ENCODE results near the gene RNF144B.
"Not testable (repeated sequence)": the region's sequence is repeated elsewhere in the genome, so short reads cannot be mapped to it uniquely, and the experiment has no call there.

Gene RNF144B

DNA sequence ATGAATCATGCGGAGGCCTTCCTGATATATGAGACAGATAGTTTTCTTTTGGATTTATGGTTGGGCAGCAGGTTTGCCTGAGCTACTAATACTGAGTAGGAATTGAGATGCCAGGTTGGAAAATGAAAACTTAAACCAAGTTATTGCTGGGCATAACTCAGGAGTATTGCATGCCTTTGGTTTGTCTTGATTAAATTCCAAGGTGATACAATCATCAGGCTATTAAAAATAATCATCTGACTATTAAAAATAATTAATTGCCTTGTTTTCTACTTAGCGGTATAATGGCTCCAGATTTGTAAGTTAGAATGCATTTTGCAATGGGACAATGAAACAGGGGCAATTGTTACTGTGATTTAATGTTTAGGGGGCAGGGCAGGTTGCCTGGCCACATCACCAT is 15.5 kb upstream of the RNF144B start:
- no peak for DNase-seq

- peak; percentile 25 for DNase-seq
Observed at GRCh38 chr6:18380158-18380836, 6.9 kb upstream of the RNF144B start.

- DNase-seq = no peak
Observed at GRCh38 chr6:18380851-18381250, 6.3 kb upstream of the RNF144B start.

DNA sequence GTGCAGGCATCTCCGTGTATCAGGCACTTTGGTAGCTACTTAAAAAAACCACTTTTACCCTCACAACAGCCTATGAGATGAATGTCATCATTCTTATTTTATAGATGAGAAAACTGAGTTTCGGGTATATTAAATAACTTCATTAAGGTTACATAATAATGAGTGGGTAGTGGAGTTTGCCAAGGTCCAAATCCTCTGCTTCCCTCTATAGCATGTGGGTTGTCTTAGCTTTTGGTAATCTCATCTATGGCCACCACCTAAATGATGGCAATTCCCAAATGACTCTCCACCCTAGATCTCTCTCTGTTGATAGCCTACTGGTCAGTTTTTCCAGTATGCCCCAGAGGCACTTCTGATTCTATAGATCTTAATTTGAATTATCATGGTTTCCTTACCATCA is 3.7 kb upstream of the RNF144B start:
- no peak for DNase-seq

DNA sequence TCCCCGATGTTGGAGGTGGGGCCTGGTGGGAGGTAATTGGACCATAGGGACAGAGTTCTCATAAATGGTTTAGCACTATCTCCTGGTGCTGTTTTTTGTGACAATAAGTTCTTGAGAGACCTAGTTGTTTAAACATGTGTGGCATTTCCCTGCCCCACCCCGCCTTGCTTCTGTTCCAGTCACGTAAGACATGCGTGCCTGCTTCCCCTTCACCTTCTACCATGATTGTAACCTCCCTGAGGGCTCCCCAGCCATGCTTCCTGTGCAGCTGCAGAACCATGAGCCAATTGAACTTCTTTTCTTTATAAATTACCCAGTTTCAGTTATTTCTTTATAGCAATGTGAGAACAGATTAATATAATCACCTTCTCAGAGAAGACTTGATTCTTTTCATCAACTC is 2.5 kb upstream of the RNF144B start:
- DNase-seq = no peak

DNA sequence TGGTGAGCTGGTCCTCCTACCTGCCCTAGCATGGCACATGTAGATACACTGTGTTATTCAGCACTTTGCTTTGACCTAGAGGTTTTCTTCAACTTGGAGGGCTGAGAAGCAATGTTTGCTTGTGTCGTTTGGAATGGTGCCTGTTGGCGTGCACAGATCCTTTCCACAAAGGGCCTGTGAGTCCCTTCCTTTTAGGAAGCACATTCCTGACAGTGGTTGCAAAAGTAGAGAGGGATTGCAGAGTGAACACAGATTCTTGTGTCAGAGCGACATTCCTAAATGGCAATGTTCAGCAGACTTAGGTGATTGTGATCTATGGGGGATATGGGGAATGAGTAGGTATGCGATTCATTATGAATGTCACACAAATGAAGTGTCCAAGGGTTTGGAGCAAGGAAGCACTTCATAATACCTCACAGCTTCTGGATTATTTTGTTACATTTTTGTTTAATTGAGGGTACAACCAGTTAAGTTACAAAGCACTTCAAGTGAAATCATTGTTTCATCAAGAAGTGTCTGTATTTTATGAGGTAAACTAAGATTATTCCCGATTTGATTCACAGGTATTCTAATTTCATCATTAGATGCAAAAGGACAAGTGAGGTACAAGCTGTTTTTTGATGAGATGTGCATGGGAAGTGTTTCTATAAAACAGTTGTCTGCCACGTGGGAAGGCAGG is 713 bp upstream of the RNF144B start:
- peak; percentile 73 for DNase-seq

DNA sequence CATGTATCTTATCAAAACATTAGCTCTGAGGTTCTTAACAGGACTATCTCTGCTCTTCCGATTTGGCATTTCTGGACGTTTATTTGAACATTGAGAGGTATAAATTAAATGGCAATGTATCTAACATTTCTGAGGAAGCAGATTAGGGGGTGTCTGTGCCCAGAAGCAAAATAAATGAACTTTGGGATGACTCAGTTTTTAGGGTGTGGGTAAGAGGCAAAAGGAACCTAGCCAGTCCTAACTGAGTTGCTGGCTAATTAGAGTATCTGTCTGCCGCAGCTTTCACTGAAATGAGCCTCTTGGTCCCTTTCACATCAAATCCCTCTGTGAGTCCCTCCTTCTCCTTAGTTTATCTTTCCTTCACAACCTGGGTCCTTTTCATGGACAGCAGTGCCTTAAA is 1.1 kb downstream of the RNF144B start:
- DNase-seq = no peak

GRCh38 chr6:18388942-18389341 is 1.8 kb downstream of the RNF144B start:
- DNase-seq = peak; percentile 68

- DNase-seq = no peak
Observed at GRCh38 chr6:18389479-18389878, 2.3 kb downstream of the RNF144B start.

DNA sequence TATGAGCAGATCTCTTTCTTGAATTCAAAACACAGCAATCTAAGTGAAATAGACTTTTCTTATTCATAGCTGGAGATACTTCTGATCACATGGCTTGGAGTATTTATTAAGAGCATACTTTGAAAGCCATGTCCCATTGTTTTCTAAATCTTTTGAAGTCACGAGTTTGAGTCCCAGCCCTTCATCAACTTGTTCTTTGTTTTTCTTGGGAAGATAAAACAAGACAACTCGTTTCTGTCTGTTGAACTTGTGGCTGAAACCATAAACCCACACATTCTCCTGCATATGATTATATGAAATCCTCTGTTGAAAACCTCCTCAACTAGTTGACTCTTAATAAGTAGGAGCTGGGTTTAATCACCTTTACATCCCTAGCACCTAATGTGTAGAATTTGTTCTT is 3.3 kb downstream of the RNF144B start:
- no peak for DNase-seq

GRCh38 chr6:18391023-18391422 is 3.9 kb downstream of the RNF144B start:
- DNase-seq = no peak

GRCh38 chr6:18392346-18392877 is 5.3 kb downstream of the RNF144B start:
- no peak for DNase-seq

DNA sequence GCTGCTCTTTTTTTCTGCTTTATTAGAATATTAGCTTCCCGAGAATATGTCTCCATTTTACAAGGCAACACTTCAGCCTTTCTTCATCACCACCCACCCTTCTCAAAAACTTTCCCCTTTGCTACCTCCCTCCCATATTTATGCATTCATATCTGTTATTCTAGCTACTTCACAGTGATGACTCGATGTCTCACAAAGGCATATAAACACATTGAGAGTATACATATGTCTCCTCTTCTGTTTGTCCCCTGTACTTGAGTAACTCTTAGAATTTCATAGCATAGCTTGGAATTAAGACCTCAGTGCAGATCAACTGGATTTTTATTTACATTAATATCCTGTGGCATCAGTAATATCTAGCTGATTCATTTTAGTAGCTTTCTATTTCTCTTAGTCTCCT is 6.5 kb downstream of the RNF144B start:
- no peak for DNase-seq

- DNase-seq = no peak
Observed at GRCh38 chr6:18395177-18395855, 8.2 kb downstream of the RNF144B start.

DNA sequence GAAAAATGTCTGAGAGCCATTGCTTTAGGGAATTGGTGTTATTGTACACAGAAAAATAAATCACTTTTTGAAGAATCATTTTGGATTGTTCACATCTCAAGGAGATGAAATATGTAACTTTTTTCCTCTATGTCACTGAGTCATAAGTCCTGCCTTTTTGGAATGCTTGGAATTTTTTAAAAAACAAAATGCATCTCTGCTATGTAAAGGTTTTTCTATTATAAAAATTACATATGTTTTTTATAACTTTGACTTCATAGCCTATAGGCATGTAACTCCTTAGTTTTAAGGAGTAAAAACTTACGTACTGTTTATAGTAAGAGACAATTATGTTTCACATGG is 8.7 kb downstream of the RNF144B start:
- peak; percentile 76 for DNase-seq

GRCh38 chr6:18397701-18398100 is 10.6 kb downstream of the RNF144B start:
- no peak for DNase-seq

GRCh38 chr6:18398225-18398624 is 11.1 kb downstream of the RNF144B start:
- not testable (repeated sequence) for DNase-seq

GRCh38 chr6:18400831-18401446 is 13.8 kb downstream of the RNF144B start:
- peak; percentile 75 for DNase-seq

- not testable (repeated sequence) for DNase-seq
Observed at GRCh38 chr6:18404965-18405364, 17.8 kb downstream of the RNF144B start.

GRCh38 chr6:18405477-18406293 is 18.5 kb downstream of the RNF144B start:
- DNase-seq = peak; percentile 90

GRCh38 chr6:18406955-18407749 is 20.0 kb downstream of the RNF144B start:
- peak; percentile 44 for DNase-seq

DNA sequence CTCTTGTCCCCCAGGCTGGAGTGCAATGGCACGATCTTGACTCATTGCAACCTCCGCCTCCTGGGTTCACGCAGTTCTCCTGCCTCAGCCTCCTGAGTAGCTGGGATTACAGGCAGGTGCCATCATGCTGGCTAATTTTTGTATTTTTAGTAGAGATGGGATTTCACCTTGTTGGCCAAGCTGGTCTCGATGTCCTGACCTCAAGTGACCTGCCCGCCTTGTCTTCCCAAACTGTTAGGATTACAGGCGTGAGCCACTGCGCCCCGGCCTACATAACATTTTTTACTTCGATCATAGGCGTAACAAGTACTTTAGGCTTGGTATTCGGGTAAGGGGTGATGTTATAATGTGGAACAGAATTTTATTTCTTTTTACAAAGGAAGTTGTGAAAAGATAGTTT is 22.5 kb downstream of the RNF144B start:
- DNase-seq = not testable (repeated sequence)

Measured in fibroblast of upper back skin (primary cell).